Epithelial cell of proximal tubule (primary cell): ENCODE measurements around the gene SPINK2. TPM values are rescaled to one million over a fixed set of nuclear protein-coding genes. Genes with fewer than 3 reads are reported as not detected.

ENCODE experiments used
- DNase-seq: peaks from one replicate; pipeline ENCODE4 v3.0.0-alpha.2; 2011; ENCODE audit warnings: low read depth
- H3K4me3 ChIP-seq: 2 replicates; pipeline ENCODE4 v1.5.1; 2011; ENCODE audit warnings: low read depth, mild to moderate bottlenecking, low read length
- CTCF ChIP-seq: conservative IDR thresholded peaks from 2 replicates; pipeline ENCODE4 v1.5.1; 2012; ENCODE audit warnings: low read depth, mild to moderate bottlenecking, low read length
- total RNA-seq: library from RNA; depleted of rRNA; stranded (reverse); fragments of >200 nt; gene quantifications from 2 replicates; pipeline ENCODE4 v1.2.3, GENCODE V29; 2015

The SPINK2 gene
- total RNA-seq, result 4.4 TPM in 1 of 2 replicates, not detected in the other

GRCh38 chr4:56821381-56822243 lies at the start of gene SPINK2:
SPINK2 (minus strand) TSS chr4:56821701; CDS start chr4:56821662, 39 bp downstream.
- TF ChIP-seq CTCF, result no peak
- no peak for DNase-seq
- peak within 1 kb of the TSS; percentile 44 for H3K4me3 ChIP-seq

- H3K4me3 ChIP-seq, result no peak overlapping the region
- no peak for TF ChIP-seq CTCF
- DNase-seq, result no peak
These were observed 49.4 kb upstream of the SPINK2 start for GRCh38 chr4:56870946-56871345.

GRCh38 chr4:56863441-56864139 lies 42.1 kb upstream of the SPINK2 start:
- no peak for TF ChIP-seq CTCF
- H3K4me3 ChIP-seq, result no peak overlapping the region
- no peak for DNase-seq

- no peak for TF ChIP-seq CTCF
- no peak for DNase-seq
These were observed 39.9 kb upstream of the SPINK2 start for GRCh38 chr4:56861360-56861759.

GRCh38 chr4:56860781-56861180 lies 39.3 kb upstream of the SPINK2 start:
- DNase-seq, result no peak
- no peak for TF ChIP-seq CTCF
- no peak overlapping the region for H3K4me3 ChIP-seq

More at GRCh38 chr4:56861360-56861759, 39.9 kb upstream of the SPINK2 start:
- no peak overlapping the region for H3K4me3 ChIP-seq

- DNase-seq, result no peak
- H3K4me3 ChIP-seq, result no peak overlapping the region
- no peak for TF ChIP-seq CTCF
These were observed 38.3 kb upstream of the SPINK2 start for GRCh38 chr4:56859841-56860240.
